ENCODE results near the gene KANSL1.
"Not testable (repeated sequence)": the region's sequence is repeated elsewhere in the genome, so short reads cannot be mapped to it uniquely, and the experiment has no call there.

DNA sequence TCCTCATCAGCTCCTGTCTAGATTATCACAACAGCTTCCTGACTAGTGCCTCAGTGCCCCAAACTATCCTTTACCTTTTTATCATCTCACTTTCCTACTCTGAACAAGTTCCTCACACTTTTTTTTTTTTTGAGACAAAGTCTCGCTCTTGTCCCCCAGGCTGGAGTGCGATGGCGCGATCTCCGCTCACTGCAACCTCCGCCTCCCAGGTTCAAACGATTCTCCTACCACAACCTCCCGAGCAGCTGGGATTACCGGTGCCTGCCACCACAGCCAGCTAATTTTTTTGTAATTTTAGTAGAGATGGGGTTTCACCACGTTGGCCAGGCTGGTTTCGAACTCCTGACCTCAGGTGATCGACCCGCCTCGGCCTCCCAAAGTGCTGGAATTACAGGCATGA is 11.9 kb downstream of the KANSL1 start:
- TF ChIP-seq POLR2AphosphoS5 (IDR thresholded peaks at IDR 0.05); RAD21 (conservative IDR thresholded peaks at IDR 0.05); CTCF (IDR thresholded peaks at IDR 0.05; ENCODE audit: poor library complexity, severe bottlenecking): not testable (repeated sequence)
